Stimulated activated CD8-positive, alpha-beta memory T cell treated with anti-CD3 and anti-CD28 coated beads, Interleukin-15, amount 100 ng/mL, for 4 hours (primary cell): ENCODE data around the gene PIGB.
"Not testable (repeated sequence)": the region's sequence is repeated elsewhere in the genome, so short reads cannot be mapped to it uniquely, and the experiment has no call there.

Experiments
- DNase-seq, 2 donors: peaks; one replicate each; pipeline ENCODE4 v3.0.0-alpha.2; 2020; ENCODE audit warnings: low read depth in 2 of 2

The PIGB gene

DNA sequence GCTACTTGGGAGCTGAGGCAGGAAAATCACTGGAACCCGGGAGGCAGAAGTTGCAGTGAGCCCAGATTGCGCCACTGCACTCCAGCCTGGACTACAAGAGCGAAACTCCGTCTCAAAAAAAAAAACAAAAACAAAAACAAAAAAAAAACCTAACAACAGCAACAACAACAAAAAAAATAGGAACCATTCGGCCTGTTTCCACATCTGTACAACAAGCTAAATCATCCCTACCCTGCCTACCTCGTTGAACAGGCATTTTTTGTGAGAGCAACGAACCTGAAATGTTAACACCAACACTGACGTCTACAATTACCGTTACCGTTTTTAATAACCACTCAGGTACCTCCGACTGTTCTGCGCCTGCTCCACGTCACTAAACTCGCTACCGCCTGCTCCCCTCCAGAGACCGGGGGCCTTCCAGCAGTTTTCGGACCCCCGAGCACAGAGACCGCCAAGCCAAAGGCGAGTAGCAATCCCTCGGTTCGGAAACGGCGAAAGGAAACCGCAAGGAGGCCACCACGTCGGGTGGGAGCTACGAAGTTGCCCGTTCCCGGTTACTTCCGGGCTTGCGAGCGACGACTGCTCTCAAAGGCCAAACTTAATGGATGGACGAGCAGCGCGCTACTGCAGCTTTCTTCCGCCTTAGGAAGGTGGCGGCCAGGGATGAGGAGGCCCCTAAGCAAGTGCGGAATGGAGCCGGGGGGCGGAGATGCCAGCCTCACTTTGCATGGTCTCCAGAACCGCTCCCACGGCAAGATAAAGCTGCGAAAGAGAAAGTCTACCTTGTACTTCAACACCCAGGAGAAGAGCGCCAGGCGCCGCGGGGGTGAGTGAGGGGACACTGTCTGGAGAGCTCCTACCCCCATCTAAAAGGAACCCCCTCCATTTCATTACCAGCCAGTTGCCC lies at the start of gene PIGB, which contains the start of gene PIGBOS1:
PIGB (plus strand) TSS at position 635 of the 907 bp plus-strand sequence; CDS start at position 664, 29 bp downstream.
PIGBOS1 (minus strand) TSS at position 536 of the 907 bp plus-strand sequence. CDS start 1,331 bp downstream, outside the sequence.
- DNase-seq, result peak; percentile 55 to 56

- no peak for DNase-seq
Measured at GRCh38 chr15:55270291-55270690, 48.7 kb upstream of the PIGB start.

GRCh38 chr15:55276324-55276723 lies 42.7 kb upstream of the PIGB start:
- no peak for DNase-seq

- peak in 1 of 2 donors; percentile 14 for DNase-seq
Measured at GRCh38 chr15:55277116-55277564, 41.9 kb upstream of the PIGB start.

GRCh38 chr15:55277715-55278114 lies 41.3 kb upstream of the PIGB start:
- DNase-seq, result no peak

DNA sequence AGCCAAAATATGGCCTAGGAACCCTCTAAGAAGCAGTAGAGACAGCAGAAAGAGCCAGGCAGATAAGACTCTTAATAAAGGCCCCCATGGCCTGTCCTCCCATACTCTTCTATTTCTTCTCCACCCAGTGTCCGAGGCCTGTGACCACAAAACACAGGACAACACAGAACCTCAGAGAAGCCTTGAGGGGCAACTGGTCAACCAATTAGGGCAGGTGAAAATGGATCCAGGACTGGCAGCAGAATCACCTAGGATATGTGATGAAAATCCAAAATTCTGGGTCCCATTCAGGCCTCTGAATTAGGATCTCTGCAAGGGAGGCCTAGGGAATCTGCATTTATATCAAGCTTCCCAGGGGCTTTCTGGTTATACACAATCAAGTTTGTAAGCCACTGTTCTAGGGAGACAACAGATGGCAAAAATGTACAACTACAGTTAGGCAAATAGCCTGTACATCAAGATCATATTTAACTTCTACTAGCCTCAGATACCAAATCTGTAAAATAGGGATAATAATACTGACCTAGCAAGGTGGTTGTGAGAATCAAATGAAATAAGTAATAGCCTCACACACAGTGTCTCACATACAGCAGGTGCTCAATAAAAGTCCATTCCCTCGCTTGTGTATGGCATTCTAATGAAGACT lies 39.8 kb upstream of the PIGB start:
- DNase-seq, result no peak

DNA sequence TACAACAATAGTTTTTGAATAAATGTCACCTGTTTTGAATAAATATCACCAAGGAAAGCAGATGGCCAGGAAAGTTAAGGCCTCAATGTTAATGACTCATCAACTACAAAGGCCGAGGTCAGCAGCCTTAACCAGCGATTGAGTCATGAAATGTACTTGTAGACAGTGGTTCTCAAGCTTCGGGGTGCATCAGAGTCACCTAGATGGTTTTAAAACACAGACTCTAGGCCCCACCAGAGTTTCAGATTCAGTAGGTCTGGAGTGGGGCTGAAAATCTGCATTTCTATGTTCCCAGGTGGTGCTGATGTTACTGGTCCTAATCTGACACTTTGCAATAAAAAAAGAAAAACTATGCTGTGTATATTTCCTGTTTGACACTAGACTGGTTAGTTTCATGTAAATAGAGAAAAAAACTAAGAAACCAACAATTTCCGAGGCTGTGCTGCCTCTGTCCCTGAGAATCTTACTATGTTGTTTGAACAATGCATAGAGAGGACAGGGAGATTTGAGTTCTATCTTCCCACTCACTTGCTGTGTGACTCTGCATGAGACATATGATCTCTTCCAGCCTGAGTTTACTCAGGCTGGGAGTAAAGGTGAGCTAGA lies 39.2 kb upstream of the PIGB start:
- peak; percentile 16 to 45 for DNase-seq

GRCh38 chr15:55280589-55280988 lies 38.4 kb upstream of the PIGB start:
- not testable (repeated sequence) for DNase-seq

GRCh38 chr15:55281517-55282228 lies 37.3 kb upstream of the PIGB start:
- DNase-seq, result no peak

DNA sequence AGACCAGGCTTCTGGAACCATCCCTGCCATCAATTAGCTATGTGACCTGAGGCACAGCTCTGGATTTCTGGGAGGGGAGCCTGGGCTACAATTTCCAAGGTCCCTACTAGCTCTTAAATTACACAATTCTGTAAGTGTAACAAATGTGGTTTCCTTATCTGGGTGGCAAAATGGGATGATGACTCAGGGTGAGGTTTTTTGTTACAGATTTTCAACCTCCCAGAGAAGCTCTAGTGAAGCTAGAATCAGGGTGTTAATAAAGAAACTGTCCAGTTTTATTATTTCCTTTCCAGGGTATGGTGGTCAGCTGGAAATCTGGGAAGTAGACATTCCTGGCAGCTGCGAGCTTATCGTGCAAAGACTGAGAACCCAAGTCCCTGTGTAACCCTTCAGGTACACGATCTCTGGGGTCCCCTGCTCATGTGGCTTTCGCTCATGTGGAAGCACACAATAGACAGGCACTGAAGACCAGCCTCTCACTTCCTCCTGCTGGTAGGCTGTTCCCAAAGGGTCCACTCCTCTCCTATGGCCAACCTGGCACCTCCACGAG lies 36.7 kb upstream of the PIGB start:
- DNase-seq, result no peak

GRCh38 chr15:55283379-55284147 lies 35.5 kb upstream of the PIGB start:
- DNase-seq, result no peak

GRCh38 chr15:55284426-55284825 lies 34.6 kb upstream of the PIGB start:
- DNase-seq, result no peak

DNA sequence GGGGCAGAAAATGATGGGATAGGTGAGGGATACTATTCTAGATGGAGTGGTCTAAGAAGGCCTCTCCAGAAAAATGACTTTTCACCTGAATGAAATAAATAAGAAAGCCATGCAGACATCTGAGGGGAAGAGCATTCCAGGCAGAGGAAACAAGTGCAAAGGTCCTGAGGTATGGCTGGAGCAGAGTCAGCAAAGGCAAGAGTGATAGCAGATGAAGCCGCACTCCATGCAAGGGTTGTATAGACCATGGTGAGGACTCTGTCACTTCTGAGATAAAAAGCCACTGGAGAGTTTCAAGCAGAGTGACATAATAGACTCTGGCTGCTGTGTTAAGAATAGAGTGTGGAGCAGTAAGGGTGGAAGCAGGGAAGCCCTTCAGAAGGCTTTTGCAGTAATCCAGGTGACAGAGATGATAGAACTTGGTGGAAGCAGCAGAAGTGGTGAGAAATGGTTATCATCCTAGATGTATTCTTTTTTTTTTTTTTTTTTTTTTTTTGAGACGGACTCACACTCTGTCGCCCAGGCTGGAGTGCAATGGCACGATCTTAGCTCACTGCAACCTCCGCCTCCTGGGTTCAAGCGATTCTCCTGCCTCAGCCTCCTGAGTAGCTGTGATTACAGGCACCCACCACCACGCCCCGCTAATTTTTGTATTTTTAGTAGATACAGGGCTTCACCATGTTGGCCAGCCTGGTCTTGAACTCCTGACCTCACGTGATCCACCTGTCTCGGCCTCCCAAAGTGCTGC lies 32.4 kb upstream of the PIGB start:
- not testable (repeated sequence) for DNase-seq

- no peak for DNase-seq
Measured at GRCh38 chr15:55288006-55288717, 30.9 kb upstream of the PIGB start.

- DNase-seq, result peak in 1 of 2 donors; percentile 5
Measured at GRCh38 chr15:55289011-55289745, 29.8 kb upstream of the PIGB start.

DNA sequence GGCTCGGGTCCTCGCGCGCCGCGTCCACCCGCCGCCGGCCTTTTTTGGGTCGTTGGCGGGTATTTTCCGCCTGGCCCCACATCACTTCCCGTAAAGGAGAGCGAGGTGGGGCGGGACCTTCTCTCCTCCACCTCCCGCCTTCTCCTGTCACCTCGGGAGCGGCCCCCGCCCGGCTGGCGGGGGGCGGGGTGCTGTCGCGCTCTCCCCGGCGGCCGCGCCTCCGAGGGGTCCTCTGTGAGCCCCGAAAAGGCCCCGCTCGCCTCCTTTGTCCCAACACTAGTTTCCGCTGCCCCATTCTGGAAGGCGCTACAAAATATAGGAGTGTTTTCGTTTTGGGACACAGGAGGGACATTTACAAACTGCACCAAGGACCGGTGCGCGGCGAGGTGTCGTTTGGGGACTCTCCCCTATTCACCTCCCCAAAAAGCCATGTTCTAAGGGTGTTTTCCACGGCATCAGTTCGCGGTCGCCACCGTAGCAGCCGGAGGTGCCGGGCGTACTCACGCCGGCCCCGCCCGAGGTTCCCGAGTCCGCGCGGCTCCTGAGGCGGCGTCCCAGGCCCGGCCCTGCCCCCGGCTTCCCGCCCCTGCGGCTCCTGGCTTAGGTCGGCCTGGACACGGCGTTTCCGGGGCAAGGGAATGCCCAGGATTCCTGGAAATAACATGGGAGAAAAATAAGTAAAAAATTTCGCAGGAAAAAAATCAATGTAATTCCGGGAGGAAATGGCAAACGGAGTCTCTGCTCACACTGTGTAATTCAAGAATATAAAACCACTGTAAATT lies 29.1 kb upstream of the PIGB start, which contains the start of gene RAB27A:
RAB27A (minus strand) TSS at position 68 of the 782 bp plus-strand sequence. CDS start 54,879 bp downstream, outside the sequence.
- DNase-seq, result peak; percentile 60 to 64

- peak; percentile 66 for DNase-seq
Measured at GRCh38 chr15:55290528-55291057, 28.4 kb upstream of the PIGB start.
